T-helper 2 cell (primary cell): ENCODE results near the gene IQCN.
A peak's percentile ranks its signal among the peaks of the same experiment; 100 is the strongest.

Experiments used
- DNase-seq, 5 experiments: peaks; one replicate each; pipeline versions ENCODE4 v3.0.0 to v3.0.0-alpha.2; 2012 to 2022

The IQCN gene

GRCh38 chr19:18304458-18305310, 30.4 kb upstream of the IQCN start:
- peak; percentile 48 to 88 (median 70) for DNase-seq

- no peak for DNase-seq
These were observed 29.9 kb upstream of the IQCN start for GRCh38 chr19:18304208-18304457.

DNA sequence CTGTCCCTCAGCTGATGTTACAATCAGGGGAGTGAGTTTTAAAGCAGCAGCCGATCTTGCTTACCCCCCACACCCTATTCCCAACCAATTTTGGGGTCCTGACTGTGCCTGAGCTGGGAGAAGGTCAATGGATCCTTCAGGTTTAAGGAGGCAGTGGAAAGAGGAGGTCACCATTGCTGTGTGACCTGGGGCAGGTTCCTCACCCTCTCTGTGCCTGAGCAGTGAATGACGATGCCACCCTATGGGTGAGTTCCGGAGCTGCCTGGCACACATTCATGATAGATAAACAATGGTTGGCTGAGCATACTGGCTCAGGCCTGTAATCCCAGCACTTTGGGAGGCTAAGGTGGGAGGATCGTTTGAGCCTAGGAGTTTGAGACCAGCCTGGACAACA, 27.5 kb upstream of the IQCN start:
- no peak for DNase-seq

GRCh38 chr19:18300930-18301717, 26.9 kb upstream of the IQCN start:
- DNase-seq, result no peak

DNA sequence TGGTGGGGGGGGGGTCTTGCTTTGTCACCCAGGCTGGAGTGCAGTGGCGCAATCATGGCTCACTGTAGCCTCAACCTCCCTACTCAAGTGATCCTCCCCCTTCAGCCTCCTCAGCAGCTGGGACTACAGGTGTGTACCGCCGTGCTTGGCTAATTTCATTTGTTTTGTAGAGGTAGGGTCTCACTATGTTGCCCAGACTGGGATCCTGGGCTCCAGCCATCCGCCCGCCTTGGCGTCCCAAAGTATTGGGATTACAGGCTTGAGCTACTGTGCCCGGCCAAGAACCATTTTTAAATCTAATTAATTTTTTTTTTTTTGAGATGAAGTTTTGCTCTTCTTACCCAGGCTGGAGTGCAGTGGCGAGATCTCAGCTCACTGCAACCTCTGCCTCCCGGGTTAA, 25.4 kb upstream of the IQCN start:
- DNase-seq, result no peak

GRCh38 chr19:18298601-18299000, 24.3 kb upstream of the IQCN start:
- DNase-seq, result no peak

DNA sequence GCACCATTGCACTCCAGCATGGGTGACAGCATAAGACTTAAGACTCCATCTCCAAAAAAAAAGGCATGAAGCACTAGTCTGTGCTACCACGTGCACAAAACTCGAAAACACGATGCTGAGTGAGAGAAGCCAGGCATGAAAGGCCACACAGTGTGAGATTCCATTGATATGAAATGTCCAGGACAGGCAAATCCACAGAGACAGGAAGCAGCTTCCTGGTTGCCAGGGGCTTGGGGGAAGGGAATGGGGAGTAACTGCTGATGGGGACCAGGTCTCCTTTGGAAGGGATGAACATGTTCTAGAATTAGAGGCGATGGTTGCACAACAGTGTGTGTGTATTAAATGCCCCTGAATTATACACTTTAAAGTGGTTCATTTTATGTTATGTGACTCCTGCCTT, 23.1 kb upstream of the IQCN start:
- DNase-seq, result no peak

DNA sequence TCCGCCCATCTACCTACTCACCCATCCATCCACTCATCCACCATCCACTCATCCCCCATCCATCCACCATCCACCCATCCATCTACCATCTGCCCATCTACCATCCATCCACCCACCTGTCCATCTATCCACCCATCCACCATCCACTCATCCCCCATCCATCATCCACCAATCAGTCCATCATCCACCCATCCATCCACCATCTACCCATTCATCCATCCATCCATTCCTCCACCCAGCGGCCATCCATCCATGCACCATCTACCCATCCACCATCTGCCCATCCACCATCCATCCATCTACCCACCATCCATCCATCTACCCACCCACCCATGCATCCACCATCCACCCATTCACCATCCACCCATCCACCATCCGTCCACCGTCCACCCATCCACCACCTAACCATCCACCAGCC, 20.8 kb upstream of the IQCN start:
- DNase-seq, result no peak

DNA sequence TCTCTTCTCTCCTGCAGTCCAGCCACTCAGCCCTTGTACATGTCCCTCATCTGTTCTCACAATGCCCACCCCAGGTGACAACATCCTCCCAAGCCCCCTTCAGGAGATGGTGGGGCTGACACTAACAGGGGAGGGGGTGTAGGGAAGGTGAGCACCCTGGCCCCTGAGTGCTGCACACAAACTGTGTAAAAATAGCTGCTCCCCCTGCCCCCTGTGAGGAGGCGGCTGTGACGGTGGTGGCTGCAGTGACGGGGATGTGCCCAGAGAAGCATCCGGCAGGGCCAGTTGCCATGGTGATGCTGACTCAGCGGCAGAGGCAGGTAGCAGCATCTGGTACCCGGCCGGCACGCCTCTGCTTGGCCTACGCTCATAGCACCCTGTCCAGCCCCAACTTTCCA, 20.2 kb upstream of the IQCN start:
- peak; percentile 71 to 95 (median 90) for DNase-seq

DNA sequence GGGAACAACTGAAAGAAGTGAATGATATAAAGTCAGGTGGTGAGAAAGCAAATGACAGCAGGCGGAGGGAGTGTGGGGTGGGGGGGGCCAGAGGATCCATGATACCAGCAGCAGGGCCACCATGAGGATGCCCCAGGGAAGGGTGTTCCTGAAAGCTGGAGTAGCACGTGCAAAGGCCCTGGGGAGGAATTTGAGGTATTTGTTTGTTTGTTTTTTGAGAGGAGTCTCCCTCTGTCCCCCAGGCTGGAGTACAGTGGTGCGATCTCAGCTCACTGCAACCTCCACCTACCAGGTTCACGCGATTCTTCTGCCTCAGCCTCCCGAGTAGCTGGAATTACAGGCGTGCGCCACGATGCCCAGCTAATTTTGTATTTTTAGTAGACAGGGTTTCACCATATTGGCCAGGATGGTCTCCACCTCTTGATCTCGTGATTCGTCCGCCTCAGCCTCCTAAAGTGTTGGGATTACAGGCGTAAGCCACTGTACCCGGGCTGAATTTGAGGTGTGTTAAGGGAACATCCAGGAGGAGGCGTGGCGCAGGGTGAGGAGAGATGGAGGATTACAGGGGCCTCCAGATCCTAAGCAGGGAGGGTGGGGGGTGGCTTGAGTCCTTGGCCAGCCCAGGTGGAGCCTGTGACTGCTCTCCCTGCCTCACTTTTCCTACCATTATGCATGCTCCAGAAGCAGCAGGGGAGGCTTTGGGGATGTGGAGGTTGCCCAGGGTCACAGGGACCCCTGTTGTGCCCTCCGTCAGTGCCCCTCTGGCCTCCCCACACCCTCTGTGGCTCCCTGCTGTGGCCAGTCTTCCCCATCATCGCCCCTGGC, 19.6 kb upstream of the IQCN start:
- no peak for DNase-seq

DNA sequence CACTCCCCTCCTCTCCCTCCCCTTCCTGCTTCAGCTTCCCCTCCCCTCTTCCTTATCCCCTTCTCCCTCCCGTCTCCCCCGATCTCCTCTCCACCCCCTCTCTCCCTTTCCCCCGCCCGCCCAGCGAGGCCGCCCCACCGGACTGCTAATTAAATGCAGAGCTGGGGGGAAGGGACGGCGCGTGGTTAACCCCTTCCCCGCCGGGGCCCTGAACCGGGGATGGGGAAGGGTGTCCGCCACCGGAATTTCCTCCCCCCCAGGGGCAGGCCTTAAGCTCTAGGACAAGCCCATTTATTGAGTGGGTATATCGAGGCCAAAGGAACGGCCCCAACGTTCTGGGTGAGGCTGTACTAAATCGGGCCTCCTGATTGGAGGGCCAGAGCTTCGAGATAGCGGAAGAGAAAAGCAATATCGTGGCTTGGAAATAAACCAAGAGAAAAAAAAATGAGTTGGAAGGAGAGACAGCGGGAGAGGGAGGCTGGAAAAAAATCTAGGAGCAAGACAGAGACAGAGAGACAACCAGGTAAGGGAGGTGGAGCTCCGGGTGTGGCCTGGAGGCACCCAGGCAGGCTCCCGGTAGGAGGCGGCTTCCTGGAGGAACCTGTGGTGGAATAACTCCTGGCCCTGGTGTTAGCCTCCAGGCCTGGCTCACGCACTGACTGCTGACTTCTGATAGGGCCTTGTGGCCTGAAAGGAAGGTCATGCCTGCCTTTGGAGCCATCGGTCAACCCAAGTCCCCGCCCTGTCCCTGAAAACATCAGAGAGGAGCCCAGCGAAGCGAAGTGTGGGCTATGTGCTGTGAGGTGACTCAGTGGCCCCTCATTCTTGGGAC, 18.8 kb upstream of the IQCN start:
- peak in 1 of 5 experiments; percentile 88 for DNase-seq

GRCh38 chr19:18292462-18292809, 18.2 kb upstream of the IQCN start:
- peak in 1 of 5 experiments; percentile 60 for DNase-seq

DNA sequence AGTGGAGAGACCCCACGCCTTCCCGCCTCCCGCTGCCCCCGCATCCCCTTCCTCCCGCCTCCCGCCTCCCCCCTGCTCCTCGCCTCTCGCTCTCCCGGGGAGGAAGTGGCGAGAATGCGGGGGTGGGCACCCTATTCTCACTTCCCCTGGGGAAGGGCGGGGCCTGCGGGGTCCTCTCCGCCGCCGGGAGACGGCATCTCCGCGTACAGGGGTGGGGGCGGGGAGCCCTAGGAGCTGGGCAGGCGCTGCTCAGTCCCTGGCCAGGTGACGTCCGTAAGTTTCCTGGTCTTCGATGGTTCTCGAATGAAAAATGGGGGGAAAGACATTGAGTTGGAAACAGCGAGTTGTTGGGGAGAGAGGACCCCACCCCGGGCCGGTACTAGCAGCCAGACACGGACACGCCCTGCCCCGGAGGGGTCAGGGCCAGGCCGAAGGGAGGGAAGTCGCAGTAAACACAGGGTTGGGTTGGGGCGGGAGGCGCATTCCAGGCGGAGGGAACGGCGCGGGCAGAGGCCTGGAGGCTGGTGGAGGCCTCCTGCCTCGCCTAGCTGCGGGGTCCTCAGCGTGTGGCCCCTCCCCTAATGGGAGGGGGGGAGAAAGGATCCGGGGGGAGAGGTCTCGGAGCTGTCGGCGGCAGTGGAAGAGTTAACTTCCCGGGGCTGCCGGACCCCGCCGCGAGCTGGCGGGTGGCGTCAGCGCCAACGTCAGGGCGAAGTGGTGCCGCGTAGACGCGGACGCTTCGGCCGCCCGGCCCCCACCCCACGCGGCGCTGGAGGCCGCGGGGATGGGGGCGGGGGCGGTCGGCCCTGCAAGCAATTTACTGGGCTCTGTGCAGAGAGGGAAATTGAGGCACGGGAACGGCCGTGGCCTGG, 17.6 kb upstream of the IQCN start:
- peak; percentile 53 to 90 (median 69) for DNase-seq

- peak in 1 of 5 experiments; percentile 46 for DNase-seq
These were observed 16.8 kb upstream of the IQCN start for GRCh38 chr19:18291019-18291524.

GRCh38 chr19:18290302-18291018, 16.2 kb upstream of the IQCN start:
- DNase-seq, result peak; percentile 56 to 98 (median 85)

DNA sequence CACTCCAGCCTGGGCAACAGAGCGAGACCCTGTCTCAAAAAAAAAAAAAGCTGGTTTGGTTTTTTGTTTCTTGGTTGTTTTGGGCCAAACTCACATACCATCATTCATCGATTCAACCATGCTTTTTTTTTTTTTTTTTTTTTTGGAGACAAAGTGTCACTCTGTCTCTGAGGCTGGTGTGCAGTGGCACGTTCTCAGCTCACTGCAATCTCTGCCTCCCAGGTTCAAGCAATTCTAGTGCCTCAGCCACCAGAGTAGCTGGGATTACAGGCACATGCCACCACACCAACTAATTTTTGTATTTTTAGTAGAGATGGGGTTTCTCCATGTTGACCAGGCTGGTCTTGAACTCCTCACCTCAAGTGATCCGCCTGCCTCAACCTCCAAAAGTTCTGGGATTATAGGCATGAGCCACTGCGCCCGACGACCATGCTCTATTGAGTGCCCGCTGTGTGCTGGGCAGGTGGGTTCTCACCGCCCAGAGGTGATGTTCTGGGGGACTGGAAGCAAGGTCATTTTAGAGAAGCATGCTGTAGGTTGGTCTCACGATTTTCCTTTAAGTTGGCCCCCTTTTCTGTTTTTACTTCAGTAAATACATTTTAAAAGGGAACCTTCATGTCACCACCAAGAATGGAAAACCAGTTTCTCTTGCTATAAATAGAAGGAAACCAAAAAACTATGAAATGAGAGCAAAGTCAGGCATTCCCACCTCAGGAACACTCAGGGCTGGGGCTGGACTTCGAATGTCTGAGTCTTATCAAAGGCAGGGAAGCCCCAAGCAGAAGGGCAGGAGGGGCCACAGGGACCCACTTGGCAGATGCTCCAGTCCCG, 15.4 kb upstream of the IQCN start:
- DNase-seq, result peak in 1 of 5 experiments; percentile 55

GRCh38 chr19:18287836-18288772, 13.9 kb upstream of the IQCN start:
- DNase-seq, result peak in 1 of 5 experiments; percentile 0

GRCh38 chr19:18286973-18287635, 12.9 kb upstream of the IQCN start:
- peak in 1 of 5 experiments; percentile 1 for DNase-seq
